GM18517 (cell line): Measurements from ENCODE around the gene C1RL.

Experiments used
- ATAC-seq: cut with Tn5 transposase; IDR thresholded peaks from one replicate; pipeline ENCODE4 v1.9.1; 2021; ENCODE audit warnings: mild to moderate bottlenecking, moderate library complexity; ENCODE audit not compliant: unreplicated experiment

The C1RL gene

GRCh38 chr12:7108796-7109571, at the start of gene C1RL:
TSS of gene C1RL (minus strand) at chr12:7109214. CDS start at chr12:7109180, 34 bp downstream.
- no peak for ATAC-seq

DNA sequence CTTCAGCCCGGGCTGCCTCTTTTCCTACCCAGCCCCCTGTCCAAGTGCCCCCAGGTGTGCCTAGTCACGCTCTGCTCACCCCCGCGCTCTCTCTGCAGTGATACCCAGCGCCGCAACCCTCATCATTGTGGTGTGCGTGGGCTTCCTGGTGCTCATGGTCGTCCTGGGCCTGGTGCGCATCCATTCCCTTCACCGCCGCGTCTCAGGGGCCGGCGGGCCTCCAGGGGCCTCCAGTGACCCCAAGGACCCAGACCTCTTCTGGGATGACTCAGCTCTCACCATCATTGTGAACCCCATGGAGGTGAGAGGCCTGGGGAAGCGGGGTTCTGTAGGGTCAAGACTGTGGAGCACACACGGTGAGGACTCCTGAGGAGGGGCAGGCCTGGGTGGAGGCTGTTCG, 48.4 kb upstream of the C1RL start:
- ATAC-seq: no peak

GRCh38 chr12:7156259-7157197, 47.5 kb upstream of the C1RL start:
- no peak for ATAC-seq

DNA sequence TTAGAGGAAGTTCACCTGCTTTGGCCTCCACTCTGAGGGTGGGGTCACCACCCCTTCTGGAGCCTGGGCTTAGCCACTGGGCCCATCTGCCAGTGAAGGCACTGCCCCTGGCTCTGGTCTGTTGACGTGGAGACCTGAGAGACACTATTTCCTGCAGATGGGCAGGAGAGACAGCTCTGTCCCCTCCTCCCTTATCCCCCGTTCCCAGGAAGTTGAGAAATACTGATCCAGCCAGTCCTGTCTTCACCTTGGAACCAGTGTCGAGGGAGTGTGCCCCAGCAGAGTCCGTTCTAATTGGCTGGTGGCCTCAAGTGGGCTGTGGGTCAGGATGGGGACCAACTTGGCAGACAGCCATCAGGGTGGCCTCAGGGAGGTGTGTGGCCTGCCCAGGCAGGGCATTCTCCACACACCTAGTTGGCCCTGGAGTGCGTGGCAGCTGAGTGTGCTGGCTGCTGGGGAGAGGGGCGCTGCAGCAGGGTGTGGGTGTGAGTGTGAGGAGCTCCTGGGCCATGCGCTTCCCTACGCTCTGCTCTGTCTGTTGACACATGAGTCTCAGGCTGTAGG, 46.5 kb upstream of the C1RL start:
- no peak for ATAC-seq

GRCh38 chr12:7154901-7155470, 46.0 kb upstream of the C1RL start:
- ATAC-seq: no peak

DNA sequence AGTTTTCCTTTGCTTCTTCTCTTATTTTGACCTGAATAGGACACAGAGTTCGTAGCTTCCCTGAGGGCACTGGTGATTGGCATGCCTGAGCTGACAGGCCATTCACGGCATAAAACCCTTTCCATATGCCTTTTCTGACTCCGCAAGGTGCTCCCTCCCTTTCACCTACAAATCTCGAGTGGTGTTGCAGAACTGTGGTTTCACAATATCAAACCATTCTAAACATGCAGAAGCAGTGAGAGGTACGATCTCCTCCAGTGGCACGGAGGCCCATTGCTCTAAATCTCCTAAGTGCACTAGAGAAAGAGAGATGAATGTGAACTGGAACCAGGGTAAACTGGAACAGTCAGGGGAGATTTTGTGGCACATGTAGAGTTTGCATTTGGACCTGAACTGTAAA, 45.0 kb upstream of the C1RL start:
- ATAC-seq: no peak

DNA sequence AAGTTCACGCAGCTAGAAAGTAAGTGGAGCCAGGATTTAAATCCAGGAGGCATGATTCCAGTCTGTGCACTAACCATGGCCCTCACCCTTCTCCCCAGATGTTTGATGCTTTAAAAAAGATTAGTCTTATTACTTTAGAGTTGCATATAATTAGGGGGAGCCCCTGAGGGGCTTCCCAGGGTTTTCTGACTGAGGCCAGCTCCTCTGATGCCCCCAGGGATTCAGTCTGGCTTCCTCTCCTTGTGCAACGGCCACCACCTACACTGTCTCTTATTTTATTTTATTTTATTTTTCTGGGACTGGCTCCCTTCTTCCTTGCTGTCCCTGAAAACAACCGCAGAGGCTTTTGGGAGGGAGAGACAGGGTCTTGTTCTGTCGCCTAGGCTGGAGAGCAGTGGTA, 43.8 kb upstream of the C1RL start:
- no peak for ATAC-seq

- no peak for ATAC-seq
These were observed 42.5 kb upstream of the C1RL start for GRCh38 chr12:7151532-7151931.

DNA sequence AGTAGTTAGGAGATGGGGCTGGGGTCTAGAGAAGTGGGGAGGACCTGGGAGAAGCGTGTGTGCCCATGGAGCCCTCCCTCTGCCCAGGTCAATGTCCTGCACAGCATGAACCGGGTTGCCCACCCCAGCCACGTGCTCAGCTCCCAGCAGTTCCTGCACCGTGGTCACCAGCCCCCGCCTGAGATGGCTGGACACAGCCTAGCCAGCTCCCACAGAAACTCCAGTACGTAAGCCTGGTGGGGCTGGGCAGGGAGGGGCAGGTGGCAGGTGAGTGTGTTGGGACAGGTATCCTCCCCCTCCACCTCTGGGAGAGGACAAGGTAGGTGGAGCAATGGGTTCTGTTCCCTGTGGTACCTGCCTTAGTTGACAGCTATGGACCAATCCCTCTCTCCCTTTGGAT, 41.8 kb upstream of the C1RL start:
- ATAC-seq: no peak

GRCh38 chr12:7150356-7150755, 41.3 kb upstream of the C1RL start:
- ATAC-seq: no peak

- ATAC-seq: no peak
These were observed 37.9 kb upstream of the C1RL start for GRCh38 chr12:7146906-7147305.

- no peak for ATAC-seq
These were observed 37.2 kb upstream of the C1RL start for GRCh38 chr12:7146228-7146627.

DNA sequence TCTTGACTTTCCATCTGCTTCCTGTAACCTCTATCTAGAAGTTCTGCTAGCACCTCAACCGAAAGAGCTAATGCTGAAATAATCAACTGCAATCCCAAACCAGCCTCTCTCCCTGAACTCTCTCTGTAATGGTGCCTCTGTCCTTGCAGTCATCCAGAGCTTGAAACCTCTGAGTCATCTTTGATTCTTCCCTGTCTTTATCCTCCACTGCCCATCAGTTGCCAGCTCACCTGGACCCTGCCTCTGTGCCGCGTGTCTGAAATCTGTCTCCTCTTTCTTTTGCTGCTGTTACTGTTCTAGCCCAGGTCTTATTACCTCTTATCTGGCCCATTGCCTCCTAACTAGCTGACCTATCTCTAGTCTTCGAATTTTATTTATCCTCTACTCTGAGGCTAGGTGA, 36.7 kb upstream of the C1RL start:
- no peak for ATAC-seq

GRCh38 chr12:7144414-7145120, 35.6 kb upstream of the C1RL start:
- ATAC-seq: no peak

GRCh38 chr12:7143564-7143963, 34.5 kb upstream of the C1RL start:
- no peak for ATAC-seq

- no peak for ATAC-seq
These were observed 33.9 kb upstream of the C1RL start for GRCh38 chr12:7142809-7143465.

DNA sequence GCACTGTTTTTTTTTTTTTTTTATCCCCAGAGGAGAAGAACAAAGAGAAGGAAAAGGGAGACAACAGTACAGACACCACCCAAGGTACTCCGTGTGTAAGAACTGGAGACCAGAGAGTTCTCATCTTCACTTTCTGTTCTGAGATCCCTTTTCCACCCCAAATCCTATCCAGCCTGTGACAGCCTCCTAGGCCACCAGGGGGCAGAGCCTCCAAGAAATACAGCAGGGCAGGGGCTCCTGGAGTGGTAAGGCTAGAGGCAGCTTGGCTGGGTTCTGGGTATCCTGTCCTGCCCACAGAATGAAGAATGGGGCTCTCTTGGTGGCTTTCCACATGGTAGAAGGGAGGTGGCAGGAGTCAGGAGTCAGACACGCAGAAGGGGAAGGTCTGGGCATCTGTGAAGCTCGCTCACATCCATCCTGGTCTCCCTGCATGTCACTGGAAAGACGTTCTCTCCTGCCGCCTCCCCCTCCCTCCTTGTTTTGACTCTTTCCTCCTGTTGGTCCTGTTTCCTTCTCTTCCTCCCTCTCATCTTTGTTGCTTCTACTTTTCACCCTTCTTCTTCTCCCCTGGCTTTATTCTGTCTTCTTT, 33.1 kb upstream of the C1RL start:
- no peak for ATAC-seq

GRCh38 chr12:7141351-7142005, 32.5 kb upstream of the C1RL start:
- no peak for ATAC-seq

DNA sequence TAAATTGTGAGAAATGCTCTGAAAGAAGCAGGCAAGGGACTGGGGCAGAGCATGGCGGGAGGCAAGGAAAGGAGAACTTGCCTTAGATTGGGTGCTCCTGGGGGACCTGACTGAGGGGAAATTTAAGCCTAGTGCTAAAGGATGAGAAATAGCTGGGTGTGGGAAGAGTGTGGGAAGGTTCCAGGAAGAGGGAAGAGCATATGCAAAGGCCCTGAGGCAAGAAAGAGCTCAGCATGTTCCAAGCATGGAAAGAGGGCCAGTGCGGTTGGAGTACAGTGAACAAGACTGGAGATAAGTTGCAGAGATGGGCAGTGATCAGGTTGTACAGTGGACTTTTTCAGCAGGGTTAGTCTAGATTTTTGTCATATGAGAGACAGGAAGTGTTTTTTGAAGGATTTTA, 30.2 kb upstream of the C1RL start:
- ATAC-seq: no peak
